Gastroesophageal sphincter (tissue), 4 donors: ENCODE data around the gene ARV1. TPM values are rescaled to one million over a fixed set of nuclear protein-coding genes. Genes with fewer than 3 reads are reported as not detected.

Experiments used
- ATAC-seq: fragments of 150-250 bp; one replicate; pipeline ENCODE4 v1.9.1; 2016; ENCODE audit warnings: mild to moderate bottlenecking, moderate library complexity
- H3K27ac ChIP-seq, 4 donors: fragments of 200-600 bp; sonication (generic) in 3 of 4; 1 replicate in 3 of 4; 2 replicates in 1 of 4; pipeline ENCODE4 v1.5.1; 2016 to 2019
- H3K27me3 ChIP-seq: fragments of 200-600 bp; sonication (generic); one replicate; pipeline ENCODE4 v1.5.1; 2019
- H3K36me3 ChIP-seq, 2 donors: fragments of 200-600 bp; sonication (generic); one replicate each; pipeline ENCODE4 v1.5.1; 2019; ENCODE audit warnings: control low read depth in 1 of 2
- H3K4me1 ChIP-seq, 3 donors: fragments of 200-600 bp; sonication (generic); 1 replicate in 2 of 3; 2 replicates in 1 of 3; pipeline ENCODE4 v1.5.1; 2016 to 2019; ENCODE audit warnings: control low read depth in 2 of 3
- H3K4me3 ChIP-seq, 2 donors: fragments of 200-600 bp; sonication (generic); one replicate each; pipeline ENCODE4 v1.5.1; 2019; ENCODE audit warnings: mild to moderate bottlenecking in 1 of 2, moderate library complexity in 1 of 2
- H3K9me3 ChIP-seq, 3 donors: fragments of 200-600 bp; sonication (generic); one replicate each; pipeline ENCODE4 v1.5.1; 2017 to 2019; ENCODE audit warnings: control low read depth in 2 of 3
- CTCF ChIP-seq, 4 experiments: fragments of 200-600 bp in 2 of 4; fragments of 450-650 bp in 2 of 4; sonication (generic) in 1 of 4; IDR thresholded peaks; one replicate each; pipeline ENCODE4 v1.5.1; 2017 to 2019; ENCODE audit warnings: antibody characterized with exemption in 4 of 4, mild to moderate bottlenecking in 2 of 4, moderate library complexity in 2 of 4
- EP300 ChIP-seq: sonication (generic); formaldehyde crosslinking; IDR thresholded peaks from one replicate; pipeline ENCODE4 v1.6.1; 2017; ENCODE audit warnings: antibody characterized with exemption, mild to moderate bottlenecking
- POLR2A ChIP-seq, 2 donors: fragments of 450-650 bp; IDR thresholded peaks; one replicate each; pipeline ENCODE4 v1.6.1; 2017; ENCODE audit warnings: antibody characterized with exemption in 2 of 2, mild to moderate bottlenecking in 2 of 2, moderate library complexity in 1 of 2
- POLR2AphosphoS5 ChIP-seq: sonication (generic); formaldehyde crosslinking; IDR thresholded peaks from one replicate; pipeline ENCODE4 v1.6.1; 2017; ENCODE audit warnings: antibody characterized with exemption
- WGBS, 2 donors: methylation state at CpG; one replicate each; pipeline ENCODE4 v1.1.5; 2018; ENCODE audit warnings: low coverage in 1 of 2; 5-methylcytosine and 5-hydroxymethylcytosine counted together
- total RNA-seq, 4 donors: library from RNA; depleted of rRNA; stranded (reverse); fragments of >200 nt; gene quantifications; one replicate each; pipeline ENCODE4 v1.1.0, GENCODE V29; 2016

The ARV1 gene
- total RNA-seq, 4 donors from 2014 or later = 10.5 to 37.4 (median 20.5) TPM

GRCh38 chr1:230985711-230986110 lies 6.8 kb downstream of the ARV1 start:
- TF ChIP-seq POLR2A (IDR thresholded peaks at IDR 0.05) (no peak), POLR2AphosphoS5 (no peak), CTCF (IDR thresholded peaks at IDR 0.05) (no peak), EP300 (no peak)

GRCh38 chr1:230986976-230987375 lies 8.1 kb downstream of the ARV1 start:
- H3K4me1 ChIP-seq = no peaks in the 10 kb centered on the region
- TF ChIP-seq EP300 (no peak), CTCF (IDR thresholded peaks at IDR 0.05) (no peak), POLR2AphosphoS5 (no peak)
- H3K27ac ChIP-seq = no peak overlapping the region
- H3K36me3 ChIP-seq = peaks cover 0 to 49% of the 10 kb centered on the region in 2 donors
- no peak overlapping the region for H3K4me3 ChIP-seq
- WGBS, 2 donors = 74 to 77% methylated on average over 5 to 7 of the region's 7 CpGs
- H3K27me3 ChIP-seq = no peaks in the 10 kb centered on the region
- no peak for ATAC-seq
- no peaks in the 10 kb centered on the region for H3K9me3 ChIP-seq

More at GRCh38 chr1:230985711-230986110, 6.8 kb downstream of the ARV1 start:
- Histone ChIP-seq H3K4me1 (no peaks in the 10 kb centered on the region), H3K27ac (no peak overlapping the region), H3K4me3 (no peak overlapping the region), H3K36me3 (peaks cover 0 to 49% of the 10 kb centered on the region in 2 donors), H3K9me3 (no peaks in the 10 kb centered on the region), H3K27me3 (no peaks in the 10 kb centered on the region)
- ATAC-seq = no peak
- 90 to 92% methylated on average over 1 to 6 of the region's 6 CpGs for WGBS, 2 donors

- Histone ChIP-seq H3K4me3 (no peak overlapping the region), H3K27ac (no peak overlapping the region), H3K36me3 (peaks cover 0 to 49% of the 10 kb centered on the region in 2 donors), H3K4me1 (no peaks in the 10 kb centered on the region), H3K27me3 (no peaks in the 10 kb centered on the region), H3K9me3 (no peaks in the 10 kb centered on the region)
- no peak for TF ChIP-seq POLR2AphosphoS5
- TF ChIP-seq POLR2A (IDR thresholded peaks at IDR 0.05) = no peak
- TF ChIP-seq EP300 = no peak
- no peak for TF ChIP-seq CTCF (IDR thresholded peaks at IDR 0.05)
- WGBS, 2 donors = 92 to 94% methylated on average over 3 of the region's 3 CpGs
- ATAC-seq = no peak
Observed at GRCh38 chr1:230987448-230987847, 8.6 kb downstream of the ARV1 start.

- no peak for TF ChIP-seq POLR2AphosphoS5
- no peak for TF ChIP-seq EP300
- no peak for TF ChIP-seq POLR2A (IDR thresholded peaks at IDR 0.05)
- no peak for TF ChIP-seq CTCF (IDR thresholded peaks at IDR 0.05)
- no peaks in the 10 kb centered on the region for H3K27me3 ChIP-seq
- WGBS, 2 donors = 70 to 87% methylated on average over 6 to 7 of the region's 7 CpGs
- peaks cover 0 to 87% of the 10 kb centered on the region in 2 donors for H3K36me3 ChIP-seq
- no peaks in the 10 kb centered on the region for H3K9me3 ChIP-seq
- no peak overlapping the region for H3K27ac ChIP-seq
- no peaks in the 10 kb centered on the region for H3K4me1 ChIP-seq
- no peak overlapping the region for H3K4me3 ChIP-seq
- no peak for ATAC-seq
Observed at GRCh38 chr1:230992100-230992774, 13.3 kb downstream of the ARV1 start.

- no peak for TF ChIP-seq CTCF (IDR thresholded peaks at IDR 0.05)
- Histone ChIP-seq H3K9me3 (no peaks in the 10 kb centered on the region), H3K4me3 (no peak overlapping the region), H3K4me1 (no peaks in the 10 kb centered on the region), H3K27ac (no peak overlapping the region), H3K27me3 (no peaks in the 10 kb centered on the region), H3K36me3 (peaks cover 0 to 99% of the 10 kb centered on the region in 2 donors)
- WGBS, 2 donors = 73 to 100% methylated on average over 1 of the region's 1 CpG
- ATAC-seq = no peak
Observed at GRCh38 chr1:230994860-230995259, 16.0 kb downstream of the ARV1 start.
